GM18505 (cell line): Measurements from ENCODE around the gene PADI1.
"Not testable (repeated sequence)": the region's sequence is repeated elsewhere in the genome, so short reads cannot be mapped to it uniquely, and the experiment has no call there.

Experiments
- ATAC-seq: cut with Tn5 transposase; IDR thresholded peaks from one replicate; pipeline ENCODE4 v1.9.1; 2021; ENCODE audit not compliant: unreplicated experiment
- POLR2A ChIP-seq: IDR thresholded peaks from 4 replicates; pipeline ENCODE4 v1.6.1; 2011; ENCODE audit warnings: borderline replicate concordance; ENCODE audit not compliant: insufficient read depth, insufficient read length; ENCODE audit errors: extremely low read depth

Gene PADI1

GRCh38 chr1:17228619-17229018 is 23.7 kb downstream of the PADI1 start:
- TF ChIP-seq POLR2A, result no peak
- no peak for ATAC-seq

- ATAC-seq, result no peak
- TF ChIP-seq POLR2A, result no peak
These were observed 24.5 kb downstream of the PADI1 start for GRCh38 chr1:17229379-17229778.

GRCh38 chr1:17230106-17230505 is 25.2 kb downstream of the PADI1 start:
- no peak for ATAC-seq
- no peak for TF ChIP-seq POLR2A

GRCh38 chr1:17230671-17231310 is 25.9 kb downstream of the PADI1 start:
- TF ChIP-seq POLR2A, result no peak

DNA sequence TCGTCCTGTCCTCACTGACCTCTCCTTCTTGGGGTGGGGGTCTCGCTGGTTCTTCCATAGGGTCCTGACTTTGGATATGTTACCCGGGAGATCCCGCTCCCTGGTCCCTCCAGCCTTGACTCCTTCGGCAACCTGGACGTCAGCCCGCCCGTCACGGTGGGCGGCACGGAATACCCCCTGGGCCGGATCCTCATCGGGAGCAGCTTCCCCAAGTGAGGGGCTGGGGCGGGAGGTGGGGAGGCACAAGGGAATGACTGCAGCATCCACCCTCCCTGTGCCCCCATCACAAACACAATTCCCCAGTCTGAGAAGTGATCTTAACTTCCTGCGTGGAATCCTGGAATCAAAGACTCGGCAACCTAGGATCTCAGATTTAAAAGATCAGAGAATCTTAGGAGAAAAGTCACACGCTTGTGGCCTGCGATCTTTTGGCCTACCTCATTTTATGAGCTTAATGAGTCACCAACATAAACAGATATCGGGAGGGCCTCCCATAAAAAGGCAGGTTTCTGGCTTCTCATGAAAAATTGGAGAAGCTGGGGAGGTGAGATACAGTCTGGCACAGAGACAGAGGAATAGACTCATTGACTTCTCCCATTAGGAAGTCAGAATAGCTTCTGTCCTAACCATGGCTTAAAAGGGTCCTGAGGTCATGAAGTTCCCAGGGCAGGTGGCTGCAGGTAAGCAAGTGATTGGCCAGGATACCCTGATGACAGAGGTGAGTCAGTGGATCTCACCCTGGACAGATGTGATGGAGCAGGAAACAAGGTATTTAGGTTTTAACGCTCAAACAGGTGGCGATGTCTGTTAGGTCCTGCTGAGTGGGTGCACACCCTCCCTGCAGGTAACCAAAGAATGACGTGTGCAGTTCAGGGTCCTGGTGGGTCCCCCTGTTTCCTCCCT is 28.1 kb downstream of the PADI1 start:
- no peak for ATAC-seq
- TF ChIP-seq POLR2A, result no peak

More at GRCh38 chr1:17230671-17231310, 25.9 kb downstream of the PADI1 start:
- ATAC-seq, result no peak

DNA sequence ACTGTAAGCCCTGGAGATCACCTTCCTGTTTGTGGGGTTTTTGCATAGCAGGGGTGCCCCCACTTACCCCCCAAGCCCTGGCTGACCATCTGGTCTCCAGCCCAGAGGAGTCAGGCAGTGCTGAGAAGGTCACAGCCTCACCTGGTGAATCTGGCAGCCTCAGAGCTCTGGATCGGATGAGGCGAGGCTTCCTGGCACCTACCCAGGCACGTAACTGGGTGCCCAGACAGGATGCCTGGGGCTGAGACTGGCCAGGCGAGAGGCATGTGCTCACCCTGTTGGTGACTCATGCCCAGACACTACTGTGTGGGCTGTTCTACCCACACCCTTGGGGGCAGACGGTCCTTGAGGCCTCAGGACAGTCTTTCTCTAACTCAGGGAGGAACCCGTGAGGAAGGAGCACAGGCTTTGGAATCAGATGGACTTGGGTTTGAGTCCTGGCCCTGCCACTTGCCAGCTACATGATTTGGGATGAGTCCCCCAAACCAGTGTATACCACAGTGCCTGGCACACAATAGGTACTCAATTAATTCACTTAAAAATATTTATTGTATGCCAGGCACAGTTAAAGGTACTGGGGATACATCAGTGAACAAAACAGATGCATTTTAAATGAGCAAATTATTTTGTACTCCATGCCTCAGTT is 28.9 kb downstream of the PADI1 start:
- no peak for TF ChIP-seq POLR2A
- ATAC-seq, result no peak

- no peak for TF ChIP-seq POLR2A
- no peak for ATAC-seq
These were observed 29.5 kb downstream of the PADI1 start for GRCh38 chr1:17234405-17234804.

DNA sequence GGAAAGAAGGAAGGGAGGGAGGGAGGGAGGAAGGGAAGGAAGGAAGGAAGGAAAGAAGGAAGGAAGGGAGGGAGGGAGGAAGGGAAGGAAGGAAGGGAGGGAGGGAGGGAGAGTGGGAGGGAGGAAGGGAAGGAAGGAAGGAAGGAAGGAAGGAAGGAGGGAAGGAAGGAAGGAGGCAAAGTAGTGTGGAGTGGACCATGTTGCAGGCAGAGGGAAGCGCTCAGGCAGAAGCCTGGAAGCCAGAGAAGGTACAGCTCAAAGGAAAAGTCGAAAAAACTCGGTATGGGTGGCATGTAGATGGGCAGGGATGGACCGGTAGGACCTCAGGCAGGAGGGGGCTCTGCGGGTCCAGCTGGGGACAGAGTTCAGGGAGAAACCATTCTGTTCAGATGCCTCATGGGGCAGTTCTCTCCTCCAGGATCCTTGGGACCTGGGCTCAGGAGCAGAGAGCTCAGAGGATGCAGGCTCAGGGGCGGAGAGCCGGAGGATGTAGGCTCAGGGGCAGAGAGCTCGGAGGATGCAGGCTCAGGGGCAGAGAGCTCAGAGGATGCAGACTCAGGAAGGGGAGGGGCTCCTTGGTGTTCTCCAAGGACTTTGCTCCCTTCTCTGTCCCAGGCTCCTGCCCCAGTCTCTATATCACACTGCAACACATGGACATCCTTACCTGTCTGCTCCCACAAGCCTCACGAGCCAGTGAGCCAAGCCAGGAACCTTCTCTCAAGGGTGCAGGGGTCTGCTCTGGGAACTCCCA is 30.4 kb downstream of the PADI1 start:
- ATAC-seq, result no peak

GRCh38 chr1:17236779-17237560 is 32.0 kb downstream of the PADI1 start:
- no peak for TF ChIP-seq POLR2A

More for the DNA sequence above, 30.4 kb downstream of the PADI1 start:
- TF ChIP-seq POLR2A, result no peak

DNA sequence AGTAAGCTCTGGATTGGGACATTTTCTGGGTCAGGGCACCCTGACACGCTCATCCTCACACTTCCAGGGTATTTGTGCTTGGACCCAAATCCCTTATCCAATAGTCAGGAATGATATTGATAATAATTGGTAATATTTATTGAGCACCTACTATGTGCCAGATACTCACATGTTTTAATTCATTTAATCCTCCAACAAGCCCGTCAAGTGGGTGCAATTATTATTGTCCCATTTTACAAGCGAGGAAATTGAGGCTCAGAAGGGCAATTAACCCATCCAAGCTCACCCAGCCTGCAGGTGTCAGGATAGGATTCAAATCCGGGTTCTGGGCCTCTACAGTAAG is 32.6 kb downstream of the PADI1 start:
- no peak for ATAC-seq
- TF ChIP-seq POLR2A, result no peak

More at GRCh38 chr1:17236779-17237560, 32.0 kb downstream of the PADI1 start:
- no peak for ATAC-seq

GRCh38 chr1:17239420-17239819 is 34.5 kb downstream of the PADI1 start:
- no peak for TF ChIP-seq POLR2A
- ATAC-seq, result no peak

- ATAC-seq, result not testable (repeated sequence)
These were observed 36.3 kb downstream of the PADI1 start for GRCh38 chr1:17241011-17241779.

DNA sequence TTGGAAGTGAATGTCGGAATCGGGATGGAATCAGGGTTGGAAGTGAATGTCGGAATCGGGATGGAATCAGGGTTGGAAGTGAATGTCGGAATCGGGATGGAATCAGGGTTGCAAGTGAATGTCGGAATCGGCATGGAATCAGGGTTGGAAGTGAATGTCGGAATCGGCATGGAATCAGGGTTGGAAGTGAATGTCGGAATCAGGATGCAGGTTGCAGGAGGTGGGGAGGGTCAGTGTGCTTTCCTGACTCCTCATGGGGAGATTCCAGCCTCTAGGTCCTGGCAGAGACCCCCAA is 36.8 kb downstream of the PADI1 start:
- ATAC-seq, result not testable (repeated sequence)

- no peak for TF ChIP-seq POLR2A
- no peak for ATAC-seq
These were observed 38.3 kb downstream of the PADI1 start for GRCh38 chr1:17243274-17243673.
